HepG2 (cell line): ENCODE results near the gene ZG16. TPM values are rescaled to one million over a fixed set of nuclear protein-coding genes. Genes with fewer than 3 reads are reported as not detected.
A peak's percentile ranks its signal among the peaks of the same experiment; 100 is the strongest.

Experiments used
- ELF1 ChIP-seq: sonication (generic); formaldehyde crosslinking; IDR thresholded peaks from 2 replicates; pipeline ENCODE4 v1.4.0; 2020; ENCODE audit warnings: missing genetic modification reagents
- FLYWCH1 ChIP-seq: sonication (generic); formaldehyde crosslinking; IDR thresholded peaks from 2 replicates; pipeline ENCODE4 v1.8.1; 2023; ENCODE audit warnings: mild to moderate bottlenecking, missing genetic modification reagents
- MTA3 ChIP-seq: sonication (generic); formaldehyde crosslinking; IDR thresholded peaks from 2 replicates; pipeline ENCODE4 v1.4.0; 2020; ENCODE audit warnings: missing genetic modification reagents
- MYC ChIP-seq: sonication (generic); formaldehyde crosslinking; IDR thresholded peaks from 2 replicates; pipeline ENCODE4 v1.9.0; 2021; ENCODE audit warnings: missing genetic modification reagents, borderline replicate concordance
- RFX1 ChIP-seq: fragments of 450-650 bp; IDR thresholded peaks from 2 replicates; pipeline ENCODE4 v1.6.1; 2017
- SOX5 ChIP-seq: IDR thresholded peaks from 2 replicates; pipeline ENCODE4 v1.6.1; 2016; ENCODE audit warnings: borderline replicate concordance
- ZFY ChIP-seq: sonication (generic); formaldehyde crosslinking; IDR thresholded peaks from 2 replicates; pipeline ENCODE4 v1.4.0; 2020; ENCODE audit warnings: missing genetic modification reagents
- ZMYM3 ChIP-seq: sonication (generic); formaldehyde crosslinking; IDR thresholded peaks from 2 replicates; pipeline ENCODE4 v1.5.1; 2020; ENCODE audit warnings: mild to moderate bottlenecking, missing genetic modification reagents
- ZMYM4 ChIP-seq: sonication (generic); formaldehyde crosslinking; IDR thresholded peaks from 2 replicates; pipeline ENCODE4 v1.8.1; 2023; ENCODE audit warnings: mild to moderate bottlenecking, missing genetic modification reagents
- ZNF121 ChIP-seq: sonication (generic); formaldehyde crosslinking; IDR thresholded peaks from 2 replicates; pipeline ENCODE4 v1.5.0; 2020; ENCODE audit warnings: mild to moderate bottlenecking, missing genetic modification reagents
- ZNF224 ChIP-seq: sonication (generic); formaldehyde crosslinking; IDR thresholded peaks from 2 replicates; pipeline ENCODE4 v1.5.0; 2020; ENCODE audit warnings: mild to moderate bottlenecking, missing genetic modification reagents
- ZNF282 ChIP-seq: fragments of 450-650 bp; IDR thresholded peaks from 2 replicates; pipeline ENCODE4 v1.6.1; 2018; ENCODE audit not compliant: partially characterized antibody
- ZNF451 ChIP-seq: sonication (generic); formaldehyde crosslinking; IDR thresholded peaks from 2 replicates; pipeline ENCODE4 v1.5.0; 2020; ENCODE audit warnings: mild to moderate bottlenecking, missing genetic modification reagents
- ZNF547 ChIP-seq: sonication (generic); formaldehyde crosslinking; IDR thresholded peaks from 2 replicates; pipeline ENCODE4 v1.5.1; 2020; ENCODE audit warnings: mild to moderate bottlenecking, missing genetic modification reagents
- ZNF598 ChIP-seq: sonication (generic); formaldehyde crosslinking; IDR thresholded peaks from 2 replicates; pipeline ENCODE4 v1.5.1; 2020; ENCODE audit warnings: mild to moderate bottlenecking, missing genetic modification reagents, borderline replicate concordance
- ZNF607 ChIP-seq: sonication (generic); formaldehyde crosslinking; IDR thresholded peaks from 2 replicates; pipeline ENCODE4 v1.5.1; 2020; ENCODE audit warnings: missing genetic modification reagents, mild to moderate bottlenecking, borderline replicate concordance
- ZNF777 ChIP-seq: sonication (generic); formaldehyde crosslinking; IDR thresholded peaks from 2 replicates; pipeline ENCODE4 v1.4.0; 2020; ENCODE audit warnings: missing genetic modification reagents
- polyA plus RNA-seq, 8 experiments: library from polyadenylated mRNA; depleted of rRNA in 3 of 8; stranded (reverse) in 7 of 8; unstranded in 1 of 8; fragments of >200 nt; fragmentation: Illumina TruSeq in 4 of 8; extraction: Trizol in 4 of 8; gene quantifications; 2 replicates each; pipeline versions ENCODE4 v1.2.1 to v1.2.3, GENCODE V29; 2011 to 2016; ENCODE audit warnings: low read depth in 4 of 8, missing spikeins in 1 of 8, mixed read lengths in 1 of 8; ENCODE audit not compliant: insufficient read depth in 1 of 8
- total RNA-seq, 5 experiments: library from RNA; depleted of rRNA; stranded (reverse); fragments of >200 nt; fragmentation: Illumina TruSeq; extraction: Trizol; gene quantifications; 2 replicates each; pipeline ENCODE4 v1.2.3, GENCODE V29; 2016; ENCODE audit warnings: low read depth in 1 of 5
- TF ChIP-seq, protein P1 (sequence below): sonication (generic); formaldehyde crosslinking; IDR thresholded peaks from 2 replicates; pipeline ENCODE4 v1.4.0; 2020; ENCODE audit warnings: missing genetic modification reagents, borderline replicate concordance
- TF ChIP-seq, protein P2 (sequence below): sonication (generic); formaldehyde crosslinking; conservative IDR thresholded peaks from 2 replicates; pipeline ENCODE4 v1.4.0; 2020; ENCODE audit warnings: missing genetic modification reagents
- TF ChIP-seq, protein P3 (sequence below): sonication (generic); formaldehyde crosslinking; IDR thresholded peaks from 2 replicates; pipeline ENCODE4 v1.8.1; 2022; ENCODE audit warnings: mild to moderate bottlenecking, missing genetic modification reagents
- TF ChIP-seq, protein P4 (sequence below): sonication (generic); formaldehyde crosslinking; IDR thresholded peaks from 2 replicates; pipeline ENCODE4 v1.5.0; 2020; ENCODE audit warnings: mild to moderate bottlenecking, missing genetic modification reagents, moderate library complexity

ZG16 gene
- total and polyA plus RNA-seq, 2 of the 13 experiments (the other 11 are each of a cell fraction or from before 2014, with no cell fraction given) = 0.04 to 0.07 TPM

DNA sequence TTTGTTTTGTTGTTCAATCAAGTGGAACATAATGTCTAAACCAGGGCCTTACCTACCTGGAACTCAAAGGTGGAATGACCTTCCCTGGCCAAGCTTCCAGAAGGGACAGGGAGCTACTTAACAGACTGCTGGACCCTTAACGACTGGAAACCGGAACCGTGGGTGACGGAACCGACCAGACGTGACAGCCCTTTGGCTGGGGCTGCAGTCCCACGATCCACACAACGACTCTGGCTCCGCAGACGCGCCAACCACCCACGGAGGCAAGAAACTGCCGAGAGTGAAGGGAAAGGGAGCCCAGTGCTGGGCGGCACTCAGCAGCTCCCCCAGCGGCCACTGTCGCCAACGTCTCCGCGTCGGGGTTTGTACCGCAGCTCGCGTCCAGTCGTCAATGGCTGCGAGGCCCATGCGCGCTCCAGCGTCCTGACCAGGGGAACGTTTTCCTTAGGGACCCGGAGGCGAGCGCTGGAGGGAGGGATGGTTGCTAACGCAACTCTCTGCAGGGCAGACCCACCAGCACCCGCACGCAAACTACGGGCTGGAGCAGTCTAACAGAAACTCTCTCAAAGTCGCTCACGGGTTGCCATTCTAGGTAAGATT, 6.9 kb downstream of the ZG16 start (continued):
- TF ChIP-seq, protein P1, sequence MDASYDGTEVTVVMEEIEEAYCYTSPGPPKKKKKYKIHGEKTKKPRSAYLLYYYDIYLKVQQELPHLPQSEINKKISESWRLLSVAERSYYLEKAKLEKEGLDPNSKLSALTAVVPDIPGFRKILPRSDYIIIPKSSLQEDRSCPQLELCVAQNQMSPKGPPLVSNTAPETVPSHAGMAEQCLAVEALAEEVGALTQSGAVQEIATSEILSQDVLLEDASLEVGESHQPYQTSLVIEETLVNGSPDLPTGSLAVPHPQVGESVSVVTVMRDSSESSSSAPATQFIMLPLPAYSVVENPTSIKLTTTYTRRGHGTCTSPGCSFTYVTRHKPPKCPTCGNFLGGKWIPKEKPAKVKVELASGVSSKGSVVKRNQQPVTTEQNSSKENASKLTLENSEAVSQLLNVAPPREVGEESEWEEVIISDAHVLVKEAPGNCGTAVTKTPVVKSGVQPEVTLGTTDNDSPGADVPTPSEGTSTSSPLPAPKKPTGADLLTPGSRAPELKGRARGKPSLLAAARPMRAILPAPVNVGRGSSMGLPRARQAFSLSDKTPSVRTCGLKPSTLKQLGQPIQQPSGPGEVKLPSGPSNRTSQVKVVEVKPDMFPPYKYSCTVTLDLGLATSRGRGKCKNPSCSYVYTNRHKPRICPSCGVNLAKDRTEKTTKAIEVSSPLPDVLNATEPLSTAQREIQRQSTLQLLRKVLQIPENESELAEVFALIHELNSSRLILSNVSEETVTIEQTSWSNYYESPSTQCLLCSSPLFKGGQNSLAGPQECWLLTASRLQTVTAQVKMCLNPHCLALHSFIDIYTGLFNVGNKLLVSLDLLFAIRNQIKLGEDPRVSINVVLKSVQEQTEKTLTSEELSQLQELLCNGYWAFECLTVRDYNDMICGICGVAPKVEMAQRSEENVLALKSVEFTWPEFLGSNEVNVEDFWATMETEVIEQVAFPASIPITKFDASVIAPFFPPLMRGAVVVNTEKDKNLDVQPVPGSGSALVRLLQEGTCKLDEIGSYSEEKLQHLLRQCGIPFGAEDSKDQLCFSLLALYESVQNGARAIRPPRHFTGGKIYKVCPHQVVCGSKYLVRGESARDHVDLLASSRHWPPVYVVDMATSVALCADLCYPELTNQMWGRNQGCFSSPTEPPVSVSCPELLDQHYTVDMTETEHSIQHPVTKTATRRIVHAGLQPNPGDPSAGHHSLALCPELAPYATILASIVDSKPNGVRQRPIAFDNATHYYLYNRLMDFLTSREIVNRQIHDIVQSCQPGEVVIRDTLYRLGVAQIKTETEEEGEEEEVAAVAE = peak; percentile 32; the same call in 1 of the 2 replicates
- TF ChIP-seq ZNF547 (CRISPR knock-in tag) (peak; percentile 87), ZNF282 (no peak), ZNF451 (CRISPR knock-in tag) (0 out of 2 replicates have a peak, but pooled peaks have one; percentile 58), ZNF607 (CRISPR knock-in tag) (no peak; the same call in 1 of the 2 replicates), ELF1 (no peak), ZNF121 (CRISPR knock-in tag) (peak; percentile 77), ZFY (CRISPR knock-in tag) (peak; percentile 47; the same call in 1 of the 2 replicates), MYC (CRISPR knock-in tag) (peak; percentile 56; the same call in 1 of the 2 replicates), ZNF777 (CRISPR knock-in tag) (peak; percentile 60; the same call in 1 of the 2 replicates), MTA3 (CRISPR knock-in tag) (no peak), SOX5 (peak; percentile 33; the same call in 1 of the 2 replicates), ZMYM3 (CRISPR knock-in tag) (peak; percentile 90), FLYWCH1 (CRISPR knock-in tag) (no peak), ZMYM4 (CRISPR knock-in tag) (peak; percentile 29; the same call in 1 of the 2 replicates), ZNF224 (no peak), RFX1 (no peak), ZNF598 (CRISPR knock-in tag) (peak; percentile 98)
- TF ChIP-seq, protein P2, sequence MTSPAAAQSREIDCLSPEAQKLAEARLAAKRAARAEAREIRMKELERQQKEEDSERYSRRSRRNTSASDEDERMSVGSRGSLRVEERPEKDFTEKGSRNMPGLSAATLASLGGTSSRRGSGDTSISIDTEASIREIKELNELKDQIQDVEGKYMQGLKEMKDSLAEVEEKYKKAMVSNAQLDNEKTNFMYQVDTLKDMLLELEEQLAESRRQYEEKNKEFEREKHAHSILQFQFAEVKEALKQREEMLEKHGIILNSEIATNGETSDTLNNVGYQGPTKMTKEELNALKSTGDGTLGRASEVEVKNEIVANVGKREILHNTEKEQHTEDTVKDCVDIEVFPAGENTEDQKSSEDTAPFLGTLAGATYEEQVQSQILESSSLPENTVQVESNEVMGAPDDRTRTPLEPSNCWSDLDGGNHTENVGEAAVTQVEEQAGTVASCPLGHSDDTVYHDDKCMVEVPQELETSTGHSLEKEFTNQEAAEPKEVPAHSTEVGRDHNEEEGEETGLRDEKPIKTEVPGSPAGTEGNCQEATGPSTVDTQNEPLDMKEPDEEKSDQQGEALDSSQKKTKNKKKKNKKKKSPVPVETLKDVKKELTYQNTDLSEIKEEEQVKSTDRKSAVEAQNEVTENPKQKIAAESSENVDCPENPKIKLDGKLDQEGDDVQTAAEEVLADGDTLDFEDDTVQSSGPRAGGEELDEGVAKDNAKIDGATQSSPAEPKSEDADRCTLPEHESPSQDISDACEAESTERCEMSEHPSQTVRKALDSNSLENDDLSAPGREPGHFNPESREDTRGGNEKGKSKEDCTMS (CRISPR knock-in tag) = no peak
- TF ChIP-seq, protein P3, sequence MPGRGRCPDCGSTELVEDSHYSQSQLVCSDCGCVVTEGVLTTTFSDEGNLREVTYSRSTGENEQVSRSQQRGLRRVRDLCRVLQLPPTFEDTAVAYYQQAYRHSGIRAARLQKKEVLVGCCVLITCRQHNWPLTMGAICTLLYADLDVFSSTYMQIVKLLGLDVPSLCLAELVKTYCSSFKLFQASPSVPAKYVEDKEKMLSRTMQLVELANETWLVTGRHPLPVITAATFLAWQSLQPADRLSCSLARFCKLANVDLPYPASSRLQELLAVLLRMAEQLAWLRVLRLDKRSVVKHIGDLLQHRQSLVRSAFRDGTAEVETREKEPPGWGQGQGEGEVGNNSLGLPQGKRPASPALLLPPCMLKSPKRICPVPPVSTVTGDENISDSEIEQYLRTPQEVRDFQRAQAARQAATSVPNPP (CRISPR knock-in tag) = no peak
- TF ChIP-seq, protein P4, sequence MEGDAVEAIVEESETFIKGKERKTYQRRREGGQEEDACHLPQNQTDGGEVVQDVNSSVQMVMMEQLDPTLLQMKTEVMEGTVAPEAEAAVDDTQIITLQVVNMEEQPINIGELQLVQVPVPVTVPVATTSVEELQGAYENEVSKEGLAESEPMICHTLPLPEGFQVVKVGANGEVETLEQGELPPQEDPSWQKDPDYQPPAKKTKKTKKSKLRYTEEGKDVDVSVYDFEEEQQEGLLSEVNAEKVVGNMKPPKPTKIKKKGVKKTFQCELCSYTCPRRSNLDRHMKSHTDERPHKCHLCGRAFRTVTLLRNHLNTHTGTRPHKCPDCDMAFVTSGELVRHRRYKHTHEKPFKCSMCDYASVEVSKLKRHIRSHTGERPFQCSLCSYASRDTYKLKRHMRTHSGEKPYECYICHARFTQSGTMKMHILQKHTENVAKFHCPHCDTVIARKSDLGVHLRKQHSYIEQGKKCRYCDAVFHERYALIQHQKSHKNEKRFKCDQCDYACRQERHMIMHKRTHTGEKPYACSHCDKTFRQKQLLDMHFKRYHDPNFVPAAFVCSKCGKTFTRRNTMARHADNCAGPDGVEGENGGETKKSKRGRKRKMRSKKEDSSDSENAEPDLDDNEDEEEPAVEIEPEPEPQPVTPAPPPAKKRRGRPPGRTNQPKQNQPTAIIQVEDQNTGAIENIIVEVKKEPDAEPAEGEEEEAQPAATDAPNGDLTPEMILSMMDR (CRISPR knock-in tag) = peak; percentile 97
